HG02610 (cell line): ENCODE measurements around the gene REN.

Experiments
- ATAC-seq: cut with Tn5 transposase; IDR thresholded peaks from one replicate; pipeline ENCODE4 v1.9.1; 2021; ENCODE audit warnings: mild to moderate bottlenecking, moderate library complexity; ENCODE audit not compliant: unreplicated experiment

REN gene

GRCh38 chr1:204154568-204155255 lies 11.4 kb downstream of the REN start:
- no peak for ATAC-seq

- no peak for ATAC-seq
Measured at GRCh38 chr1:204153667-204154066, 12.5 kb downstream of the REN start.

- ATAC-seq: no peak
Measured at GRCh38 chr1:204152310-204153044, 13.7 kb downstream of the REN start.

GRCh38 chr1:204151552-204152309 lies 14.4 kb downstream of the REN start, which contains the start of gene ETNK2:
Gene ETNK2, minus strand, starts transcription at chr1:204152044. Its CDS starts 192 bp downstream, at chr1:204151852.
- ATAC-seq: no peak

- ATAC-seq: no peak
Measured at GRCh38 chr1:204150702-204151551, 15.2 kb downstream of the REN start.

- ATAC-seq: no peak
Measured at GRCh38 chr1:204149635-204150565, 16.2 kb downstream of the REN start.

- no peak for ATAC-seq
Measured at GRCh38 chr1:204149107-204149506, 17.0 kb downstream of the REN start.

- ATAC-seq: no peak
Measured at GRCh38 chr1:204147406-204148383, 18.4 kb downstream of the REN start.

GRCh38 chr1:204146965-204147364 lies 19.2 kb downstream of the REN start:
- ATAC-seq: no peak

- ATAC-seq: no peak
Measured at GRCh38 chr1:204146309-204146708, 19.8 kb downstream of the REN start.

- no peak for ATAC-seq
Measured at GRCh38 chr1:204145033-204145504, 21.1 kb downstream of the REN start.

GRCh38 chr1:204143276-204144041 lies 22.7 kb downstream of the REN start:
- ATAC-seq: no peak

- ATAC-seq: no peak
Measured at GRCh38 chr1:204142032-204142974, 23.8 kb downstream of the REN start.

- ATAC-seq: no peak
Measured at GRCh38 chr1:204141131-204141530, 25.0 kb downstream of the REN start.

- no peak for ATAC-seq
Measured at GRCh38 chr1:204139952-204140351, 26.2 kb downstream of the REN start.

GRCh38 chr1:204139088-204139487 lies 27.0 kb downstream of the REN start:
- ATAC-seq: no peak
